ENCODE results near the gene PALM2AKAP2.

The PALM2AKAP2 gene

DNA sequence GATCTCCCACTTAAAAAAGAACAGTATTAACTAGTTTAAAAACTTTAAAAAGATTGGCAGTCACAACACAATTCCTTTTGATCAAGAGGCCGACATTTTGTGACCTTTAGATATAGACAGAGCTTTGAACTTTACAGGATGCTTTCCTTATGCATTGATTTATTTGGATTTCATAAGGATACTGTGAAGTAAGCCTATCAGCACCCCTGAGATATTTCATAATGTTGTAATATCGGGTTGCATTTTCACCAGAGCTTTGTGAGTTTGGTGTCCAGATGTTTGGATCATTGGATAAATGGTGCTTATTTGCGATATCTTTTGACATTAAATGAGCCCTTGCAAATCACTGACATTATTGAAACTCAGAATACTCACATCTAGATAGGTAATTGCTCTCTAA is 7.7 kb downstream of the PALM2AKAP2 start:
- Histone ChIP-seq H3K27ac (no peak overlapping the region), H3K4me2 (no peak overlapping the region), H3K36me3 (ENCODE audit: insufficient read depth) (no peaks in the 10 kb centered on the region), H3K79me2 (ENCODE audit: insufficient read depth, low read depth) (no peaks in the 10 kb centered on the region), H4K20me1 (ENCODE audit: insufficient read depth) (no peaks in the 10 kb centered on the region), H3K27me3 (ENCODE audit: insufficient read depth, low read depth) (no peaks in the 10 kb centered on the region), H3K4me1 (ENCODE audit: low read depth, poor library complexity, severe bottlenecking) (no peaks in the 10 kb centered on the region), H3K9ac (no peak overlapping the region), H3K4me3 (IDR thresholded peaks at IDR 0.05; ENCODE audit: insufficient read depth, low read depth, low read length) (no peak overlapping the region), H2AFZ (ENCODE audit: low read depth) (no peak overlapping the region)
- TF ChIP-seq, protein P1, sequence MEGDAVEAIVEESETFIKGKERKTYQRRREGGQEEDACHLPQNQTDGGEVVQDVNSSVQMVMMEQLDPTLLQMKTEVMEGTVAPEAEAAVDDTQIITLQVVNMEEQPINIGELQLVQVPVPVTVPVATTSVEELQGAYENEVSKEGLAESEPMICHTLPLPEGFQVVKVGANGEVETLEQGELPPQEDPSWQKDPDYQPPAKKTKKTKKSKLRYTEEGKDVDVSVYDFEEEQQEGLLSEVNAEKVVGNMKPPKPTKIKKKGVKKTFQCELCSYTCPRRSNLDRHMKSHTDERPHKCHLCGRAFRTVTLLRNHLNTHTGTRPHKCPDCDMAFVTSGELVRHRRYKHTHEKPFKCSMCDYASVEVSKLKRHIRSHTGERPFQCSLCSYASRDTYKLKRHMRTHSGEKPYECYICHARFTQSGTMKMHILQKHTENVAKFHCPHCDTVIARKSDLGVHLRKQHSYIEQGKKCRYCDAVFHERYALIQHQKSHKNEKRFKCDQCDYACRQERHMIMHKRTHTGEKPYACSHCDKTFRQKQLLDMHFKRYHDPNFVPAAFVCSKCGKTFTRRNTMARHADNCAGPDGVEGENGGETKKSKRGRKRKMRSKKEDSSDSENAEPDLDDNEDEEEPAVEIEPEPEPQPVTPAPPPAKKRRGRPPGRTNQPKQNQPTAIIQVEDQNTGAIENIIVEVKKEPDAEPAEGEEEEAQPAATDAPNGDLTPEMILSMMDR (conservative IDR thresholded peaks at IDR 0.05; ENCODE audit: low read depth, low read length) = no peak

DNA sequence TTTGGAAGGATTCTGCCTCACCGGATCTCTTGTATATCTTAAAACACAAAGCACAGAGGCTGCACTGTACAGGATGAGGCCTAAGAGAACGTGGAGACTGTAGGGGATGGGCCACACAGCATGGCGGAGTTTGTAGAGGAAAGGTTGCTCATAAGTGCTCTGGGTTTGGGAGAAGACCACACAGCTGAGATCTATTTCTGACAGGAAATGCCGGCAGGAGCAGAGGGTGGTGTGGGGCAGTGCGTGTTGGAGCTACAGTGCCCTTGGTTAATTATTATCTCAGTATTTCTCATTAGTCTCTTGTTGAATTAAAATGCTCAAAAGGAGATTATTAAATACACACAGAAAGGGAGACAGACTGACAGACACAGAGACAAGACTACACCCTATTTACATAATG is 9.6 kb downstream of the PALM2AKAP2 start:
- Histone ChIP-seq H2AFZ (ENCODE audit: low read depth) (no peak overlapping the region), H3K27me3 (ENCODE audit: insufficient read depth, low read depth) (no peaks in the 10 kb centered on the region), H3K36me3 (ENCODE audit: insufficient read depth) (no peaks in the 10 kb centered on the region), H3K27ac (no peak overlapping the region), H3K79me2 (ENCODE audit: insufficient read depth, low read depth) (no peaks in the 10 kb centered on the region), H3K4me2 (no peak overlapping the region), H4K20me1 (ENCODE audit: insufficient read depth) (no peaks in the 10 kb centered on the region), H3K4me1 (ENCODE audit: low read depth, poor library complexity, severe bottlenecking) (no peaks in the 10 kb centered on the region), H3K9ac (no peak overlapping the region), H3K4me3 (IDR thresholded peaks at IDR 0.05; ENCODE audit: insufficient read depth, low read depth, low read length) (no peak overlapping the region)
- TF ChIP-seq, protein P1 (conservative IDR thresholded peaks at IDR 0.05; ENCODE audit: low read depth, low read length) = no peak

DNA sequence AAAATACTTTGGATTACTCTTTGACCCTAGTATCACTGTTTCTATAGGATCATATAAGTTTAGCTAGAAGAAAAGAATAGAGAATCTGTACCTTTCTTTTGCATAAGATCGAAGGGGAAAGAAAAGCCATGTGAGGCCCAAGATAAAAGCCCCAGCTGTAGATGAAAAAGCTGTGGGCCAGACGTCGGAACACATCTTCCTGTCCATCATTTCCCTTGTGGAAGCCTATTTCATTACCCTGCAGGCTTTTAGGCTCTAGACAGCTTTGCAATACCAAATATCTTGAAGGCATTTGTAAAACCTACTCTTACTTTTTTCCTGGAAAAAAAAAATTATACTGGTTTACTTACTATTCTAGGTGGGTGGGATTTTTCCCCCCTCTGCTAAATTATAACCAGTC is 10.0 kb downstream of the PALM2AKAP2 start:
- no peak overlapping the region for H3K27ac ChIP-seq
- no peak overlapping the region for H3K9ac ChIP-seq
- no peak overlapping the region for H2AFZ ChIP-seq (ENCODE audit: low read depth)
- no peaks in the 10 kb centered on the region for H3K36me3 ChIP-seq (ENCODE audit: insufficient read depth)
- no peak overlapping the region for H3K4me3 ChIP-seq (IDR thresholded peaks at IDR 0.05; ENCODE audit: insufficient read depth, low read depth, low read length)
- H3K4me2 ChIP-seq = no peak overlapping the region
- no peaks in the 10 kb centered on the region for H3K4me1 ChIP-seq (ENCODE audit: low read depth, poor library complexity, severe bottlenecking)
- no peaks in the 10 kb centered on the region for H3K79me2 ChIP-seq (ENCODE audit: insufficient read depth, low read depth)
- H4K20me1 ChIP-seq (ENCODE audit: insufficient read depth) = no peaks in the 10 kb centered on the region
- TF ChIP-seq, protein P1 (conservative IDR thresholded peaks at IDR 0.05; ENCODE audit: low read depth, low read length) = no peak
- no peaks in the 10 kb centered on the region for H3K27me3 ChIP-seq (ENCODE audit: insufficient read depth, low read depth)

DNA sequence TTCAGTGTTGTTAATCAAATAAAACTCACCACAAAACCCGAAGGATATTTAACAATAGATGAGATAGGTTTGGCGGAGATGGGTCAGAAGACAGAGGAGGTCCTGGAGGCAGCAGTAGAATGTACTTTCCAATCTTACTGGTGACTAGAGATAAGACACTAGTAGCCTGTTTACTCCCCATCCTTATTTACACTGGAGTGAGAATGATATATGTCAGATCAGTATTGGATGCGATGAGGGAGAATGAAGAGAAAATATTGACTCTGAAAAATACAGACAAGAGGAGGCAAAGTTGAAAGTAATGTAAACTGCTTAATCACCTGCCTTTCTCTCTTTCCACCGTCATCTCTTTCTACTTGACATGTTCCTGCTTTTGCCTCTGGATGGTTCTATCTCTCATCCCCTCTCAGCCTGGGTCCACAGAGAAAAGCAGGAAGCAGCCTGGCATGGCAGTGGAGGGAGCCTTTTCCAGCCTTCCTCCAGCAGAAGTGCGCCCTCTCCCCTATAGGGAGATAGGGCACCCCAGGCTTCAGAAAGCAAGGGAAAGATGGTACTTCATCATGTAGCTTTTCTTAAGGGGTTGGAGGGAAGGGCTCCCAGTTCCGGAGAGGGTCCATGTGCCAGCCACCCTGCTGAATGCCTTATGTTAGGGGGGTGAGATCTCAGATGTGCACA is 11.1 kb downstream of the PALM2AKAP2 start:
- Histone ChIP-seq H3K27me3 (ENCODE audit: insufficient read depth, low read depth) (no peaks in the 10 kb centered on the region), H3K4me2 (no peak overlapping the region), H3K36me3 (ENCODE audit: insufficient read depth) (no peaks in the 10 kb centered on the region), H3K79me2 (ENCODE audit: insufficient read depth, low read depth) (no peaks in the 10 kb centered on the region), H2AFZ (ENCODE audit: low read depth) (no peak overlapping the region), H3K27ac (no peak overlapping the region), H3K4me1 (ENCODE audit: low read depth, poor library complexity, severe bottlenecking) (no peaks in the 10 kb centered on the region), H3K4me3 (IDR thresholded peaks at IDR 0.05; ENCODE audit: insufficient read depth, low read depth, low read length) (no peak overlapping the region), H4K20me1 (ENCODE audit: insufficient read depth) (no peaks in the 10 kb centered on the region), H3K9ac (no peak overlapping the region)
- TF ChIP-seq, protein P1 (conservative IDR thresholded peaks at IDR 0.05; ENCODE audit: low read depth, low read length) = no peak
